K562 (cell line): ENCODE results near the gene ZNF382. TPM values are rescaled to one million over a fixed set of nuclear protein-coding genes. Genes with fewer than 3 reads are reported as not detected.

ENCODE experiments used
- DIDO1 ChIP-seq: fragments of 450-650 bp; IDR thresholded peaks from 2 replicates; pipeline ENCODE4 v1.6.1; 2016; ENCODE audit warnings: low read depth, missing biosample characterization, missing genetic modification characterization
- PCBP1 ChIP-seq: fragments of 200-400 bp; formaldehyde crosslinking; IDR thresholded peaks from 2 replicates; pipeline ENCODE4 v1.6.1; 2018; ENCODE audit warnings: mild to moderate bottlenecking, low read depth, low read length; ENCODE audit not compliant: poor library complexity, severe bottlenecking
- PTBP1 ChIP-seq: fragments of 200-400 bp; formaldehyde crosslinking; IDR thresholded peaks from 2 replicates; pipeline ENCODE4 v1.6.1; 2017; ENCODE audit warnings: low read depth, low read length
- PURB ChIP-seq: sonication (generic); formaldehyde crosslinking; IDR thresholded peaks from 2 replicates; pipeline ENCODE4 v1.9.0; 2021; ENCODE audit warnings: low read depth, mild to moderate bottlenecking, missing genetic modification reagents
- ZNF133 ChIP-seq: fragments of 250-450 bp; sonication (Bioruptor Pico); IDR thresholded peaks from 2 replicates; pipeline ENCODE4 v1.4.0; 2020; ENCODE audit warnings: mild to moderate bottlenecking
- ZNF197 ChIP-seq: fragments of 200-800 bp; sonication (Bioruptor generic); IDR thresholded peaks from 2 replicates; pipeline ENCODE4 v1.6.1; 2016; ENCODE audit warnings: low read depth, missing genetic modification characterization, missing compliant biosample characterization
- ZNF3 ChIP-seq: fragments of 250-450 bp; sonication (Bioruptor Pico); IDR thresholded peaks from 2 replicates; pipeline ENCODE4 v1.5.0; 2021; ENCODE audit warnings: mild to moderate bottlenecking, moderate library complexity
- polyA plus RNA-seq, 8 experiments: library from polyadenylated mRNA; depleted of rRNA in 4 of 8; stranded (reverse) in 5 of 8; unstranded in 3 of 8; fragments of >200 nt; fragmentation: Nextera tagmentation in 2 of 8; fragmentation: Illumina TruSeq in 1 of 8; extraction: Ambion mirVana in 2 of 8; extraction: Trizol in 1 of 8; gene quantifications; 2 replicates each; pipeline versions ENCODE4 v1.2.1 to v1.2.3, GENCODE V29; 2011 to 2014; ENCODE audit warnings: inconsistent platforms in 1 of 8, missing spikeins in 1 of 8
- total RNA-seq, 7 experiments: library from RNA; depleted of rRNA in 6 of 7; stranded (reverse); fragments of >200 nt in 6 of 7; fragmentation: Illumina TruSeq in 2 of 7; extraction: Trizol in 2 of 7; gene quantifications; 2 replicates each; pipeline versions ENCODE4 v1.2.1 to v1.2.3, GENCODE V29; 2011 to 2021; ENCODE audit warnings: low replicate concordance in 1 of 7
- TF ChIP-seq, protein P1 (sequence below), 2 experiments: fragments of 450-650 bp in 1 of 2; sonication (generic) in 1 of 2; formaldehyde crosslinking in 1 of 2; IDR thresholded peaks; 2 replicates each; pipeline versions ENCODE4 v1.7.1 to v1.9.0; 2016 to 2022; ENCODE audit warnings: inconsistent platforms in 1 of 2, mild to moderate bottlenecking in 1 of 2, missing genetic modification reagents in 1 of 2
- TF ChIP-seq, protein P2 (sequence below): fragments of 450-650 bp; IDR thresholded peaks from 2 replicates; pipeline ENCODE4 v1.6.1; 2016; ENCODE audit warnings: low read depth, mild to moderate bottlenecking, moderate library complexity
- TF ChIP-seq, protein P3 (sequence below): fragments of 450-650 bp; formaldehyde crosslinking; IDR thresholded peaks from 2 replicates; pipeline ENCODE4 v1.4.0; 2020; ENCODE audit warnings: mild to moderate bottlenecking, moderate library complexity

Gene ZNF382
- total and polyA plus RNA-seq, 9 of the 15 experiments (the other 6 are each of a cell fraction or from before 2014, with no cell fraction given), result 0.04 to 0.27 (median 0.16) TPM; not detected in 5

DNA sequence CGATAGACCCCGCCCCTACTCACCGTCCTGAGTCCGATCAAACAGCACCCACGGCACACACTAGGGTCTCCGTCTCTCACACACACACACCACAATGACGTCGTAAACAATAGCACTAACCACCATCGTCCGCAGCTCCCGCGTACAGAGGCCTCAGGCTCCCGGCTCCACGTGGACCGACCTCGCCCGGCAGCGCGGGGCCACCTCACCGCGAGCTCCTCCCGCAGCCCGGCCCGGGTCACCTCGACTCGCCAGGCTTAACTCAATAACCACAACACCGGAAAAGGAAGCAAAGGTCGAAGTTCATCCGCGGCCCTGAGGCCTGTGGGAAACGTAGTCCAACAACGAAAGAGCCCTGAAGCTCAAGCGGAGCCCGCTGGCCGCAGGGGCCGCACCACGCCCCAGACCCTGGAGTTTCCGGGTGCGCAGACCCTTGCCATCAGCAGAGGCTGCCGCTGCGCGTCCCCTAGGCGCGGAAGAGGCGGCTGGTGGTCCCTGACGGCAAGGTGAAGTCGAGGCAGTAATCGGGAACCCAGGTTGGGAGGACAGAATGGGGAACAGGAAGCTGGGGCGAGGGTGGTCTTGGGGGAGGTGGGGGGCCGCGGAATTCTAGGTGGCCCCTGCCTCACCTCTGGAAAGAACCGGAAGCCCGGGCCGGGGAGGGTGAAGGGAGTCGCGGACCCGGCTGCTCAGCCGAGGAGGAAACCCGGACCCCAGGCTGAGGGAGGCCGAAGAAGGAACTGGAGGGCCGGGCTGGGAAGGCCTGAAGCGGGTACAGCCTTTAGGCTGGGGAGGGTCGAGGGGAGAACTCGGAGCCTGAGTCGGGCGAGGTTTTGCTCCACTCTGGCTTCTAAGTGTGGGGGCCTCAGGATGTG lies 31.9 kb upstream of the ZNF382 start, which contains the start of gene ZNF529 (continued):
- TF ChIP-seq, protein P1, sequence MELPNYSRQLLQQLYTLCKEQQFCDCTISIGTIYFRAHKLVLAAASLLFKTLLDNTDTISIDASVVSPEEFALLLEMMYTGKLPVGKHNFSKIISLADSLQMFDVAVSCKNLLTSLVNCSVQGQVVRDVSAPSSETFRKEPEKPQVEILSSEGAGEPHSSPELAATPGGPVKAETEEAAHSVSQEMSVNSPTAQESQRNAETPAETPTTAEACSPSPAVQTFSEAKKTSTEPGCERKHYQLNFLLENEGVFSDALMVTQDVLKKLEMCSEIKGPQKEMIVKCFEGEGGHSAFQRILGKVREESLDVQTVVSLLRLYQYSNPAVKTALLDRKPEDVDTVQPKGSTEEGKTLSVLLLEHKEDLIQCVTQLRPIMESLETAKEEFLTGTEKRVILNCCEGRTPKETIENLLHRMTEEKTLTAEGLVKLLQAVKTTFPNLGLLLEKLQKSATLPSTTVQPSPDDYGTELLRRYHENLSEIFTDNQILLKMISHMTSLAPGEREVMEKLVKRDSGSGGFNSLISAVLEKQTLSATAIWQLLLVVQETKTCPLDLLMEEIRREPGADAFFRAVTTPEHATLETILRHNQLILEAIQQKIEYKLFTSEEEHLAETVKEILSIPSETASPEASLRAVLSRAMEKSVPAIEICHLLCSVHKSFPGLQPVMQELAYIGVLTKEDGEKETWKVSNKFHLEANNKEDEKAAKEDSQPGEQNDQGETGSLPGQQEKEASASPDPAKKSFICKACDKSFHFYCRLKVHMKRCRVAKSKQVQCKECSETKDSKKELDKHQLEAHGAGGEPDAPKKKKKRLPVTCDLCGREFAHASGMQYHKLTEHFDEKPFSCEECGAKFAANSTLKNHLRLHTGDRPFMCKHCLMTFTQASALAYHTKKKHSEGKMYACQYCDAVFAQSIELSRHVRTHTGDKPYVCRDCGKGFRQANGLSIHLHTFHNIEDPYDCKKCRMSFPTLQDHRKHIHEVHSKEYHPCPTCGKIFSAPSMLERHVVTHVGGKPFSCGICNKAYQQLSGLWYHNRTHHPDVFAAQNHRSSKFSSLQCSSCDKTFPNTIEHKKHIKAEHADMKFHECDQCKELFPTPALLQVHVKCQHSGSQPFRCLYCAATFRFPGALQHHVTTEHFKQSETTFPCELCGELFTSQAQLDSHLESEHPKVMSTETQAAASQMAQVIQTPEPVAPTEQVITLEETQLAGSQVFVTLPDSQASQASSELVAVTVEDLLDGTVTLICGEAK (IDR thresholded peaks at IDR 0.05), result peak; percentile 97
- TF ChIP-seq, protein P1 (CRISPR knock-in tag; IDR thresholded peaks at IDR 0.05), result no peak
- TF ChIP-seq ZNF3 (CRISPR knock-in tag) (no peak), DIDO1 (tag) (no peak), PCBP1 (no peak), ZNF197 (CRISPR knock-in tag) (no peak), PURB (CRISPR knock-in tag) (no peak), PTBP1 (no peak), ZNF133 (CRISPR knock-in tag) (no peak)
- TF ChIP-seq, protein P2, sequence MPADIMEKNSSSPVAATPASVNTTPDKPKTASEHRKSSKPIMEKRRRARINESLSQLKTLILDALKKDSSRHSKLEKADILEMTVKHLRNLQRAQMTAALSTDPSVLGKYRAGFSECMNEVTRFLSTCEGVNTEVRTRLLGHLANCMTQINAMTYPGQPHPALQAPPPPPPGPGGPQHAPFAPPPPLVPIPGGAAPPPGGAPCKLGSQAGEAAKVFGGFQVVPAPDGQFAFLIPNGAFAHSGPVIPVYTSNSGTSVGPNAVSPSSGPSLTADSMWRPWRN, result no peak
- TF ChIP-seq, protein P3, sequence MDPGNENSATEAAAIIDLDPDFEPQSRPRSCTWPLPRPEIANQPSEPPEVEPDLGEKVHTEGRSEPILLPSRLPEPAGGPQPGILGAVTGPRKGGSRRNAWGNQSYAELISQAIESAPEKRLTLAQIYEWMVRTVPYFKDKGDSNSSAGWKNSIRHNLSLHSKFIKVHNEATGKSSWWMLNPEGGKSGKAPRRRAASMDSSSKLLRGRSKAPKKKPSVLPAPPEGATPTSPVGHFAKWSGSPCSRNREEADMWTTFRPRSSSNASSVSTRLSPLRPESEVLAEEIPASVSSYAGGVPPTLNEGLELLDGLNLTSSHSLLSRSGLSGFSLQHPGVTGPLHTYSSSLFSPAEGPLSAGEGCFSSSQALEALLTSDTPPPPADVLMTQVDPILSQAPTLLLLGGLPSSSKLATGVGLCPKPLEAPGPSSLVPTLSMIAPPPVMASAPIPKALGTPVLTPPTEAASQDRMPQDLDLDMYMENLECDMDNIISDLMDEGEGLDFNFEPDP (CRISPR knock-in tag), result no peak
